Measurements from ENCODE around the gene BEST4.

DNA sequence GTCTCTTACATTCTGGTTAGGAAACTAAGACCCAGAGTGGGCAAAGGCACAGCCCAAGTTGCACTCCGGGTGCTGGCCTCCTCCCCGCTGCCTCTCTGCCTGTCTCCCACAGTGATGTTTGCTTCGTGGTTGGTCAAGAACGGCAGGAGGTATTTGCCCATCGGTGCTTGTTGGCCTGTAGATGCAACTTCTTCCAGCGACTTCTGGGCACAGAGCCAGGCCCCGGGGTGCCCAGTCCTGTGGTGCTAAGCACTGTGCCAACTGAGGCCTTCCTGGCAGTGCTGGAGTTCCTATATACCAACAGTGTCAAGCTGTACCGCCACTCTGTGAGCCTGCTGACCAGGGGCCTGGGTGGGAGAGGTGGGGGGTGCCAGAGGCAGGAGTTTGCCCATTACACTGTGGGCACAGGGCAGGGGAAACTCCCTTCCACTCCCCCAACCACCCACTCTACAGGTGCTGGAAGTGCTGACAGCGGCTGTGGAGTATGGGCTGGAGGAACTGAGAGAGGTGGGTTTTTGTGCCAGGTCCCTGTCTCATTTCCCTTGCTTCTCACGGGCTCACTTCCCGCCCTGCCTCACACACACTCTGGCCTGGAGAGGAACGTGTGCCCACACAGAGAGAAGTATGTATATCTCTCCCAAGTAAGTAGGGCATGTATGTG is 22.3 kb upstream of the BEST4 start:
- TF ChIP-seq, protein P1, sequence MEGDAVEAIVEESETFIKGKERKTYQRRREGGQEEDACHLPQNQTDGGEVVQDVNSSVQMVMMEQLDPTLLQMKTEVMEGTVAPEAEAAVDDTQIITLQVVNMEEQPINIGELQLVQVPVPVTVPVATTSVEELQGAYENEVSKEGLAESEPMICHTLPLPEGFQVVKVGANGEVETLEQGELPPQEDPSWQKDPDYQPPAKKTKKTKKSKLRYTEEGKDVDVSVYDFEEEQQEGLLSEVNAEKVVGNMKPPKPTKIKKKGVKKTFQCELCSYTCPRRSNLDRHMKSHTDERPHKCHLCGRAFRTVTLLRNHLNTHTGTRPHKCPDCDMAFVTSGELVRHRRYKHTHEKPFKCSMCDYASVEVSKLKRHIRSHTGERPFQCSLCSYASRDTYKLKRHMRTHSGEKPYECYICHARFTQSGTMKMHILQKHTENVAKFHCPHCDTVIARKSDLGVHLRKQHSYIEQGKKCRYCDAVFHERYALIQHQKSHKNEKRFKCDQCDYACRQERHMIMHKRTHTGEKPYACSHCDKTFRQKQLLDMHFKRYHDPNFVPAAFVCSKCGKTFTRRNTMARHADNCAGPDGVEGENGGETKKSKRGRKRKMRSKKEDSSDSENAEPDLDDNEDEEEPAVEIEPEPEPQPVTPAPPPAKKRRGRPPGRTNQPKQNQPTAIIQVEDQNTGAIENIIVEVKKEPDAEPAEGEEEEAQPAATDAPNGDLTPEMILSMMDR (conservative IDR thresholded peaks at IDR 0.05): no peak
- TF ChIP-seq ZFX (IDR thresholded peaks at IDR 0.05): no peak

Measured in C4-2B (cell line).